PC-9 (cell line): ENCODE results near the gene HS3ST4. TPM values are rescaled to one million over a fixed set of nuclear protein-coding genes. Genes with fewer than 3 reads are reported as not detected.
"Not testable (repeated sequence)": the region's sequence is repeated elsewhere in the genome, so short reads cannot be mapped to it uniquely, and the experiment has no call there.

Experiments used
- BruUV-seq: library from RNA; stranded (reverse); fragments of 400-500 nt; replicated peaks from 2 replicates; lab custom pipeline; 2021; lab: Mats Ljungman, UMichigan
- CTCF ChIA-PET: fragments of 300-600 bp; sonication (Branson Sonifier 250); formaldehyde crosslinking; loops from one replicate; lab custom pipeline; 2022; ENCODE audit warnings: antibody characterized with exemption; lab: Charles Lee
- POLR2A ChIA-PET: fragments of 300-600 bp; sonication (Branson Sonifier 250); formaldehyde crosslinking; loops from one replicate; lab custom pipeline; 2022; ENCODE audit warnings: antibody characterized with exemption; ENCODE audit not compliant: unreplicated experiment; lab: Charles Lee
- DNase-seq, 2 experiments: peaks; one replicate each; pipeline versions ENCODE4 v3.0.0 to v3.0.0-alpha.2; 2015 to 2022; ENCODE audit warnings: mixed read lengths in 1 of 2
- H2AFZ ChIP-seq: fragments of 200-600 bp; sonication (generic); 2 replicates; pipeline ENCODE4 v1.8.1; 2017; ENCODE audit warnings: antibody characterized with exemption
- H3F3A ChIP-seq: fragments of 200-600 bp; sonication (generic); 2 replicates; pipeline ENCODE4 v1.8.1; 2017; ENCODE audit warnings: antibody characterized with exemption, mild to moderate bottlenecking, low read depth; ENCODE audit not compliant: insufficient read depth
- H3K27ac ChIP-seq: fragments of 200-600 bp; sonication (generic); 2 replicates; pipeline ENCODE4 v1.6.1; 2016; ENCODE audit warnings: mixed run types
- H3K27me3 ChIP-seq: fragments of 200-600 bp; sonication (generic); 2 replicates; pipeline ENCODE4 v1.6.1; 2016; ENCODE audit warnings: low read depth, mixed run types; ENCODE audit not compliant: insufficient read depth
- H3K36me3 ChIP-seq: fragments of 200-600 bp; sonication (generic); 2 replicates; pipeline ENCODE4 v1.6.1; 2016; ENCODE audit warnings: low read depth, mixed run types
- H3K4me1 ChIP-seq: fragments of 200-600 bp; sonication (generic); replicated peaks from 2 replicates; pipeline ENCODE4 v1.6.1; 2016; ENCODE audit warnings: mixed run types; ENCODE audit not compliant: insufficient read depth
- H3K4me2 ChIP-seq: fragments of 200-600 bp; sonication (generic); 2 replicates; pipeline ENCODE4 v1.6.1; 2017; ENCODE audit warnings: mixed run types
- H3K4me3 ChIP-seq: fragments of 200-600 bp; sonication (generic); 2 replicates; pipeline ENCODE4 v1.6.1; 2016; ENCODE audit warnings: mixed run types
- H3K79me2 ChIP-seq: fragments of 200-600 bp; sonication (generic); 2 replicates; pipeline ENCODE4 v1.6.1; 2017; ENCODE audit warnings: low read depth, mixed run types
- H3K9me2 ChIP-seq: fragments of 200-600 bp; sonication (generic); 2 replicates; pipeline ENCODE4 v1.8.1; 2017; ENCODE audit warnings: mild to moderate bottlenecking; ENCODE audit not compliant: insufficient read depth
- H3K9me3 ChIP-seq: fragments of 200-600 bp; sonication (generic); 2 replicates; pipeline ENCODE4 v1.8.1; 2016; ENCODE audit warnings: low read depth; ENCODE audit not compliant: insufficient read depth
- H4K20me1 ChIP-seq: fragments of 200-600 bp; sonication (generic); 2 replicates; pipeline ENCODE4 v1.8.1; 2017; ENCODE audit not compliant: insufficient read depth
- EZH2 ChIP-seq: fragments of 200-600 bp; sonication (generic); IDR thresholded peaks from 2 replicates; pipeline ENCODE4 v1.8.0; 2017; ENCODE audit warnings: antibody characterized with exemption, low read depth
- intact Hi-C: fragments of 100-400 bp; cut with micrococcal nuclease; formaldehyde crosslinking; loops from one replicate; pipeline ENCODE4 v1.10.0; 2022; ENCODE audit not compliant: unreplicated experiment
- total RNA-seq: library from RNA; stranded (reverse); gene quantifications from 2 replicates; pipeline ENCODE4 v1.2.3, GENCODE V29; 2021
- TF ChIP-seq, protein P1 (sequence below): fragments of 200-600 bp; sonication (generic); conservative IDR thresholded peaks from 2 replicates; pipeline ENCODE4 v1.6.1; 2017; ENCODE audit warnings: mixed run types, antibody characterized with exemption, mild to moderate bottlenecking, moderate library complexity

The HS3ST4 gene
- total RNA-seq, 1 experiment from 2014 or later: not detected

GRCh38 chr16:26019381-26020242 lies 327.9 kb downstream of the HS3ST4 start:
- no peak for TF ChIP-seq EZH2
- TF ChIP-seq, protein P1, sequence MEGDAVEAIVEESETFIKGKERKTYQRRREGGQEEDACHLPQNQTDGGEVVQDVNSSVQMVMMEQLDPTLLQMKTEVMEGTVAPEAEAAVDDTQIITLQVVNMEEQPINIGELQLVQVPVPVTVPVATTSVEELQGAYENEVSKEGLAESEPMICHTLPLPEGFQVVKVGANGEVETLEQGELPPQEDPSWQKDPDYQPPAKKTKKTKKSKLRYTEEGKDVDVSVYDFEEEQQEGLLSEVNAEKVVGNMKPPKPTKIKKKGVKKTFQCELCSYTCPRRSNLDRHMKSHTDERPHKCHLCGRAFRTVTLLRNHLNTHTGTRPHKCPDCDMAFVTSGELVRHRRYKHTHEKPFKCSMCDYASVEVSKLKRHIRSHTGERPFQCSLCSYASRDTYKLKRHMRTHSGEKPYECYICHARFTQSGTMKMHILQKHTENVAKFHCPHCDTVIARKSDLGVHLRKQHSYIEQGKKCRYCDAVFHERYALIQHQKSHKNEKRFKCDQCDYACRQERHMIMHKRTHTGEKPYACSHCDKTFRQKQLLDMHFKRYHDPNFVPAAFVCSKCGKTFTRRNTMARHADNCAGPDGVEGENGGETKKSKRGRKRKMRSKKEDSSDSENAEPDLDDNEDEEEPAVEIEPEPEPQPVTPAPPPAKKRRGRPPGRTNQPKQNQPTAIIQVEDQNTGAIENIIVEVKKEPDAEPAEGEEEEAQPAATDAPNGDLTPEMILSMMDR: no peak
- Histone ChIP-seq H3F3A (no peaks in the 10 kb centered on the region), H3K4me2 (no peak overlapping the region), H3K27me3 (peaks cover 13% of the 10 kb centered on the region; the same call in 1 of the 2 replicates), H3K36me3 (no peaks in the 10 kb centered on the region), H3K9me3 (no peaks in the 10 kb centered on the region; the same call in 1 of the 2 replicates), H2AFZ (no peak overlapping the region), H4K20me1 (no peaks in the 10 kb centered on the region), H3K27ac (no peak overlapping the region), H3K4me1 (no peaks in the 10 kb centered on the region), H3K79me2 (no peaks in the 10 kb centered on the region), H3K9me2 (no peaks in the 10 kb centered on the region), H3K4me3 (no peak overlapping the region)
- ChIA-PET CTCF (no interaction called here), POLR2A (no interaction called here)
- DNase-seq: no peak
- intact Hi-C loops: no loop called here
- no TSS peak for BruUV-seq

DNA sequence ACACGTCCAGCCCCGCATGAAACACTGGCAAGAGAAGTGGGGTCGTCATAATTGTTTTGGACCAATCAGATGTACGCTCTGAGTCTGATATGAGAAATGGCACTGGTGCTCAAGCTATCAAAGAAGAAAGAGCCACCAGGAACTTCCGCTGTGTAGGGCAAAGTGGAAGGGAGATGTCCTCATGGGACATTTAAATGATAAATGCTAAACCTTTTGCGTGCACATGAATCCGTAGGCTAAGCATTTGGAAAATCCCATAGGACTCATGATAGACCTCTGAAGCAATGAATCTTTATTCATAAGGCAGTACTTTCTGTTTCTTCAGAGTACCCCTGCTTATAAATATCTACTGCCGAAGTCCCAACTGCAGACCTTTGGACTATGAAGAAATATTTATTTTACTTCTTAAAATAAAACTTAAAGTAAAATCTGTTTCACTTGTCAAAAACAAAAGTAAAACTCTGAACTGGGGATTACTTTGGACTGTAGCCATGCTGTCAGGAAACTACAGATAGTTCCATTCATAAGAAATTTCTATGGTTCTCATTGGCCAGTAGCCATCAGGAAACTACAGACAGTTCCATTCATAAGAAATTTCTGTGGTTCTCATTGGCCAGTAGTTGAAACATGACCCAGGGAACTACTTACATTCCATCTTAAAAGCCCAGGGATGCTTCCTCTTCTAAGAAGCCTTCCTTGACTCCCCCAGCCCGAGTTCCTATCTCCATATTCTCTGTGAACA lies 335.1 kb downstream of the HS3ST4 start:
- Histone ChIP-seq H3K79me2 (no peaks in the 10 kb centered on the region), H3F3A (no peaks in the 10 kb centered on the region), H3K36me3 (no peaks in the 10 kb centered on the region), H3K27me3 (peaks cover 16% of the 10 kb centered on the region; the same call in 1 of the 2 replicates), H3K9me2 (no peaks in the 10 kb centered on the region), H3K4me3 (no peak overlapping the region), H3K9me3 (no peaks in the 10 kb centered on the region), H3K27ac (no peak overlapping the region), H2AFZ (no peak overlapping the region), H3K4me2 (no peak overlapping the region), H4K20me1 (no peaks in the 10 kb centered on the region), H3K4me1 (no peaks in the 10 kb centered on the region)
- intact Hi-C loops: no loop called here
- CTCF ChIA-PET: no interaction called here
- DNase-seq: no peak
- BruUV-seq: no TSS peak
- POLR2A ChIA-PET: no interaction called here
- no peak for TF ChIP-seq EZH2
- TF ChIP-seq, protein P1: no peak

DNA sequence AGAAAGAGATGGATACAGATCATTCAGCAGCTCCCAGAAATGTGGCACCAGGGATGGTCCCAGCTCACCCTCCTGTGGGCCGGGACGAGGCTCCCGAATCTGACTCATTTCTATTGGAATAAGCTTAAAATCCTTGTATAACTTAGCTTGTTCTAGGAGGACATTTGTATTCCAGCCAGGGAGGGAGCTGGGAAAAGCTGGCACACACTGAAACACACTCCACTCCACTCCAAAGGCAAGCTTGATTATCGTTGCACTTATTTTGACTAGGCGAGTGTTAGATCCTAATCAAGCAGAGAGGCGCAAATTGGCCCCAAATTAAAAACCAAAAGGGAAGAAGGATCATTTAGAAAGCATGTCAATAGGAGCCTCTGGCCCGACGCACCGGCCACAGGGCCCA lies 339.5 kb downstream of the HS3ST4 start:
- Histone ChIP-seq H3K27ac (no peak overlapping the region), H3K9me2 (no peaks in the 10 kb centered on the region), H3K4me1 (no peaks in the 10 kb centered on the region), H3F3A (no peaks in the 10 kb centered on the region), H3K27me3 (peaks cover 24% of the 10 kb centered on the region), H2AFZ (no peak overlapping the region), H4K20me1 (no peaks in the 10 kb centered on the region; the same call in 1 of the 2 replicates), H3K4me3 (no peak overlapping the region), H3K4me2 (no peak overlapping the region), H3K79me2 (no peaks in the 10 kb centered on the region), H3K9me3 (no peaks in the 10 kb centered on the region), H3K36me3 (no peaks in the 10 kb centered on the region)
- no peak for DNase-seq
- ChIA-PET CTCF (no interaction called here), POLR2A (no interaction called here)
- intact Hi-C loops: no loop called here
- TF ChIP-seq EZH2: no peak
- TF ChIP-seq, protein P1: no peak
- BruUV-seq: no TSS peak

DNA sequence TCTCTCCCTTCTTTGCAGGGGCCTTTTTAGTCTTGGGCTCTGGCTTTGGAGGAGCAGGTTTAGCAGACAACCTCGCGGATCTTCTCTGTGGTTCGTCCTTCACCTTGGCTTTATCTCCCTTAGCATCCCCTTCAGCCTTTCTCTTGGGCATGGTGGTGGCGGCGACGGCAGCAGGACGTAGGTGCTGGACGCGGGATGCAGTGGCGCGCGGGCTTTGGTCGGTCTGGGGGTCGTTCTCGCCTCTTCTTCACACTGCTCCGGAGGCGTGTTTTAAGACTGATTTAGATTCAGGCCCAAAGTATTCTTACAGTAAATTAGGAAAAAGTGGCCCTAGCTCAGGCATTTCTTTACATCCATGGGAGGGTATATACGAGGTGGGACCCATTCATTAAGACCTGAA lies 340.9 kb downstream of the HS3ST4 start:
- H3K4me3 ChIP-seq, POLR2A ChIA-PET, intact Hi-C loops, H2AFZ ChIP-seq, BruUV-seq, H3K4me2 ChIP-seq, H4K20me1 ChIP-seq, H3K4me1 ChIP-seq, H3F3A ChIP-seq, H3K27ac ChIP-seq, H3K9me3 ChIP-seq, DNase-seq, CTCF ChIA-PET, H3K79me2 ChIP-seq, H3K36me3 ChIP-seq, H3K9me2 ChIP-seq: not testable (repeated sequence)
- peaks cover 24% of the 10 kb centered on the region for H3K27me3 ChIP-seq
